Right renal cortex interstitium (tissue), 3 donors: ENCODE data around the gene HOXA3. TPM values are rescaled to one million over a fixed set of nuclear protein-coding genes. Genes with fewer than 3 reads are reported as not detected.

Source experiments
- DNase-seq, 3 donors: peaks; one replicate each; pipeline ENCODE4 v3.0.0-alpha.2; 2013; ENCODE audit warnings: low read depth in 3 of 3, low spot score in 2 of 3
- polyA plus RNA-seq, 3 donors: library from polyadenylated mRNA; unstranded; fragments of 120-200 nt; gene quantifications; one replicate each; pipeline ENCODE4 v1.2.1, GENCODE V29; 2013; ENCODE audit not compliant: insufficient read length in 3 of 3

HOXA3 gene
- polyA plus RNA-seq, 3 donors = 23.7 to 32.8 (median 29.3) TPM

DNA sequence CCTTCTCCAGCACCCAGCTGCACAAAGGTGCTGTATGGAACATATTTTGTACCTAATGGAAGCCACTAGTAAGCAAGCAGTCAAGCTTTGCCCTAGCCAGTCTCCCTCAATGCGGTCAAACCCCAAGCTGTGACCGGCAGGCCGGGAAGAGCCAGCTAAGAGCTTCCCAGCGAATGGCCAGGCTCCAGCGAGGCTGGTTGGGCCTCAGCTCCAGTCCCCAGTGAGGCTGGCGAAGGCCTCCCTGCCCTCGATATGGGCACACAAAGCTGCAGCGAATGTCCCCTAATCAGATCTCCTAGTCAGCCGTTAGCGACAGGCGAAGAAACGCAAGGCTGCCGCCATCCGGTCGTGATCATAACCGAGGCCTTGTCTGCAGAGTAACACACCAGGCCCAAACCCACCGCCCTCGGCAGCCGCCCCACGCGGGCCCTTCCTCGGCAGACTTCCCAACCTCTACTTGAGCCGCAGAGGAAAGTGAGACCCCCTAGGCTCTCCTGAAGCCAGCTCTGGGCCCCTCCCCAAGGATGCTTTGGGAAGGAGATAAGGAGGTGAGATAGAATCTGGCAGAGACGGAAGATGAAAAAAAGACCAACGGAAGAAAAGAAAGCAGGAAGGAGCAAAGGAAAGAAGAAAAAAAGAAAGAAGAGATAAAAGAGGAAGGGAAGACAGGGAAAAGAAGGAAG is 16.0 kb upstream of the HOXA3 start:
- no peak for DNase-seq

DNA sequence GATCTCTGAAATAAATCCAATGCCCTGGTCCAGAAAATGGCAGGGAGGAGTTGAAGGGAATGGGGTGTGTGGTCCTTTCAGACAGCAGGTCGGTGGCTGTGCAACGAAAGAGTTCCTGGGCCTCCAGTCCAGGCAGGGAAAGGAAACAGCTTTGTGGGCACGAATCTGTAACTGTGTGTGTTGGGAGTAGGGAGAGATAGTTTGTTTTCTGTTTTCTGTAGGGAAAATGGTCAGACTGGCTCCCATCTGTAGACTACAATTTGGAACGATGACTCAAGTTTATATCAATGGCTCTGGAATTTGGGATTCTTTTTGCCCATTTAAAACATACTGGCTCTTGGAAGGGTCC is 15.5 kb upstream of the HOXA3 start:
- DNase-seq = no peak

DNA sequence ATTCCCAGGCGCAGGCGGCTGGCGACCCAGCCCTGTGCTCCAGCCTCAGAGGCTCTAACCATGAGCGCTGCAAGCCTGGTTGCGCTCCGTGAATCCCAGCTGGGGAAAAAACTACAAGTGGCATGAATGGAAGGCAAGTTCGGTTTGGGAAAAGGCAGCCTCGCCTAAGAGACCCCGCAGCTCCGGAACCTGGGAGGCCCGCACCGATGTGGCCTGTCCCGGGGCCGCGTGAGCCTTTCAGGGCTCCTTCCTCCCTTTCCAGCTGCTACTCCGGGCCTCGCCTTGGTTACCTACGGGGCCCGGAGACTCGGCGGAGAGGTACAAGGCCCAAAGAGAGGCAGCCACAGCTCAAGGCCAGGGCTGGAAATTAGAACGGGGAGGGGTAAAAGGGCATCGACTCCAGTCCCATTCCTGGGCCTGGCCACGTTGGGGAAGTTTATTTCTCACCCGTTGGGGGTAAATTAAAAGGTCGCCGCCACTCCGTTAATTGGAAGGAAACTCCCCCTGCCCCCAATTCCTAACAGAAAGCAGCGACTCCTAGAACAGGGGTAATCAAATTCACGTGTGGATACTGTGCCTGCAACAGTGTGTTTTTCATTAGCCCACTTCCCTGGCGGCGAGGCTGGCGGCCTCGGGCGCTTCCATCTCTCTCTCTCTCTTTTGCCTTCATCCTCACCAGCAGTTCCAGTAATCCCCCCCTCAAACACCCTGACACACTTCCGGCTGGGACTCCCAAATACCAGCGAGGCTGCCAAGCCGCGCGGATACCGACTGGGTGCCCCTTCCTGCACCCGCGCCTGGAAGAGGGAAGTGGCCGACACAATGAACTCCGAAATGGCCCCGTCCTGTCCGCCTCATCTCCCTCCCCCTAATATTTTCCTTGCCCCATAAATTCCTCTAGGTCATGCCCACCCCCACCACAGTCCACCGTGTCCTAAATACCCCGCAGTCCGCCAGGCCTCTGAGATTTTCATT is 14.4 kb upstream of the HOXA3 start:
- DNase-seq = no peak

DNA sequence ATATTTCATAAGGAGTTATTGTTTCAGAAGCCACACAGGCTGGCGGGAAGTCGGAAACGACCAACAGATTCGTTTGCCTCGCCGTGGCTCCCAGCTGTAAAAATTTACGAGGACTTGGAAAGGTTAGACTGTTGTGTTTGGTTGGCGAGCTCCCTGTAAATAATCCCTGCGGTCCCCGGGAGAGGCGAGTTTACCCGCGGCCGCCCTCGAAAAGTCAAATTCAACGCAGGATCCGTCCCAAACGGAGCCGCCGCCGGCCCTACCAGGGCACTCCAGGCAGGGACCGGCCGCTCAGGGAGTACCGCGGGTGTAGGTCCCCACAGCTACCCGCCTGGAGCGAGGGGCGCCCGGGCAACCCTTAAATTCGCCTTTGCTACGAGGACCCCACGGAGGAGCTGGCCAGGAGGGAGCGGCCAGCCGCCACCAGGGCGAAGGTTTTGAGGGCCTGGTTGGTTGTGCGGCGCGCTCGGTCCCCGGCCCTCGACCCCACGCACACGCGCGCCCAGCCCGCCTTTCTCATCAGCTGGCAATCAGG is 13.7 kb upstream of the HOXA3 start:
- DNase-seq = peak in 1 of 3 donors; percentile 81

DNA sequence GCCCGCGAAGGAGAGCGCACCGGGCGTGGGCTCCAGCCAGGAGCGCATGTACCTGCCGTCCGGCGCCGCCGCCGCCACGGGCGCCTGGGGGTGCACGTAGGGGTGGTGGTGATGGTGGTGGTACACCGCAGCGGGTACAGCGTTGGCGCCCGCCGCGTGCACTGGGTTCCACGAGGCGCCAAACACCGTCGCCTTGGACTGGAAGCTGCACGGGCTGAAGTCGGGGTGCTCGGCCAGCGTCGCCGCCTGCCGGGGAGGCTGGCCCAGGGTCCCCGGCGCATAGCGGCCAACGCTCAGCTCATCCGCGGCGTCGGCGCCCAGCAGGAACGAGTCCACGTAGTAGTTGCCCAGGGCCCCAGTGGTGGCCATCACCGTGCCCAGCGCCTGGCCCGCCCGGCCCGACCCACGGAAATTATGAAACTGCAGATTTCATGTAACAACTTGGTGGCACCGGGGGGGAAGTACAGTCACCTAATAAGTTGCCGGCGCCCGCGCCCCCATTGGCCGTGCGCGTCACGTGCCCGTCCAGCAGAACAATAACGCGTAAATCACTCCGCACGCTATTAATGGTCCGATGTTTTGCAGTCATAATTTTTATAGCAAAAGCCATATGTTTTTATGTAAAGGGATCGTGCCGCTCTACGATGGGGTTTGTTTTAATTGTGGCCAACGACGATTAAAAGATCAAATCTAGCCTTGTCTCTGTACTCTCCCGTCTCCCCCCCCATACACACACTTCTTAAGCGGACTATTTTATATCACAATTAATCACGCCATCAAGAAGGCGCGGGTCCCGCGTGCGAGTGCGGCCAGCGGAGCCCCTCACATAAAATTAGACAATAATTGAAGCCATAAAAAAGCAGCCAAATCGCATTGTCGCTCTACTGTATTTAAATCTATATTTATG is 13.0 kb upstream of the HOXA3 start, which contains the start of gene HOXA9:
HOXA9 (minus strand) TSS at position 449 of the 907 bp plus-strand sequence; CDS start at position 369, 80 bp downstream.
- peak; percentile 88 to 93 (median 91) for DNase-seq

DNA sequence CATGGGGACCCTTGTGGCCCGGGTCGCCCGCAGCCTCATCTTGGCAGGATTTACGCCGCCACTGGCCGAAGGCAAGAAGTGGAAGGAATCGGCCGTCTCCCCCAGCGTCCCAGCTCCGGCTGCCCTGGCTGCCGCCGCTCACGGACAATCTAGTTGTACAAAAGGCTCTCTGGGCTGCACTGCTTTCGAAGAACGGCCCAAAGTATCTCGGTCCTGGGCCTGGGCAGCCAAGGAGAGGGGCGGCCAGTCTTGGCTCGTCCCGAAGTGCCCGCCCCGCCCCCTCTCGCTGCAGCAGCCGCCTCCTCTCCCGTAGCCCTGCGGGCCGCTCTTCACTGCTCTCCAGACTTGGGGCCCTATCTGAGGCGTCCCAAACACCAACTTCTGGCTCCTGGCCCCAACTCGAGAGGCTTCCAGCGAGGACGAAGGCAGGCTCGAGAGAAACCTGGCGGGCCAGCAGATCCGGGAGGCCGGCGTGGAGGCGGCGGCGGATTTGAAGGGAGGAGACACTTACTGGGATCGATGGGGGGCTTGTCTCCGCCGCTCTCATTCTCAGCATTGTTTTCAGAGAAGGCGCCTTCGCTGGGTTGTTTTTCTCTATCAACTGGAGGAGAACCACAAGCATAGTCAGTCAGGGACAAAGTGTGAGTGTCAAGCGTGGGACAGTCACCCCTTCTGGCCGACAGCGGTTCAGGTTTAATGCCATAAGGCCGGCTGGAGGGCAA is 12.1 kb upstream of the HOXA3 start:
- no peak for DNase-seq

DNA sequence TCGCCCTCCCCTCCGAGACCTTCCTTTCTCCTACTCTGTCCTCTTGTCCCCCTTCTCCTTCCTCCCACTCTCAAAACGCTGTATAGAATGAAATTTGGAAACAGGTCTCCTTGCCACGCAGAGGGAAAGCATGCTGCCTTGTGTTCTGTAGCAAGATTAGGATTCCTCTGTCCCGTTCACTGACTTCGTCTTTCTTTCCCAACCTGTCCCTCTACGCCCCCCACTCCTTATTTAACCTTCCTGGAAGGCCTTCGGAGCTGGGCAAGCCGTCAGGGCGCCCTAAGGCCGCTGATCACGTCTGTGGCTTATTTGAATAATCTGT is 11.6 kb upstream of the HOXA3 start:
- DNase-seq = no peak

DNA sequence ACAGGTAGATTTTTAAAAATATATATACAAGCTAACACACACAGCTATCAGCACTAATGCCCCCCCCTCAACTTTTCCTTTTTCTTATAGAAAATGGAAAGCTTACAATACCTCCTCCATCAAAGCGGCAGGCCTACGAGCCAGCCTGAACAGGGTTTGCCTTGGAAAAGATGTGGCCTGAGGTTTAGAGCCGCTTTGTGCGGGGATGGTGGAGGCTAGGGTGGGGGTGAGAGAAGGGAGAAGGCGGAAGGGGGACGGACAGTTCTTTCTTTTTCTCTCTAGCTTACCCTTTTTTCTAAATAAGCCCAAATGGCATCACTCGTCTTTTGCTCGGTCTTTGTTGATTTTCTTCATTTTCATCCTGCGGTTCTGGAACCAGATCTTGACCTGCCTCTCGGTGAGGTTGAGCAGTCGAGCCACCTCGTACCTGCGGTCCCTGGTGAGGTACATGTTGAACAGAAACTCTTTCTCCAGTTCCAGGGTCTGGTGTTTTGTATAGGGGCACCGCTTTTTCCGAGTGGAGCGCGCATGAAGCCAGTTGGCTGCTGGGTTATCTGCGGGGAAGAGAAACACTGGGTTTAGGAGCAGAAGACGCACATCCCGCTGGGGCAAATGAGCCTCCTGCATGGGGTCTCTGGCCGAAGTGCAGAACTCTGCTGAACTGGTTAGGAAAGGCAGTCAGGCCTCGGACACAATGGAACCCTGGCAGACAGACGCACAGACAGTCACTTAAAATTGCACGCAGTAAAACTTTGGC is 11.1 kb upstream of the HOXA3 start:
- DNase-seq = no peak

DNA sequence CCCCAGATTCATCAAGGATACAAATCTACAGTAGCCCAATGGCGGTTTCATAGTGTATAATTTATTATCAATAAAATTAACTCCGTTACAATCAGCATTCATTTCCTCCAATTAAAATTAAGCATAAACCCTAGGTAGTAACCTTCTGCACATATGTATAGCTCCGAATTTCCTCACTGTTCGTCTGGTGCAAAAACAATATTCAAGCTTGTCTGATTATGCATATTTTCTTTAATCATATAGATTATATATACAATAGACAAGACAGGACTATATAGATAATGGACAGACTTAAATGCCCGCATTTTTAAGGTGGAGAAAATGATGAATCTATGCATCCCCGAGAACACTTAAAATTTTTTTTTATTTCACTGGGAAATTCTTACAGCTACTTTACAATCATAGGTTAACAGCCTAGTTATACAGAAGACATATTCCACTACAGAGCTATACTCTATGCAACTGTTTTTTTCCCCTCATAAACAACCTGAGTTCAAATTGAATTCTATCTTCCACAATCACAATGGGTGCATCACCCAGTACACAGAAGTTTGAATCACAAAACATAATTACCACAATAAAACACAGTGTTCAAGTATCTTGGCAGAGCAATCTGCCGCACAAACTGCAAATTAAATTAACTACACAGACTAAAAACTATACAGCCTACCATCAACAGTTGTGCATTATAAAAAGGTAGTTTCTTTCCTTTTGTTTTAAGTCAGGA is 10.3 kb upstream of the HOXA3 start:
- no peak for DNase-seq

DNA sequence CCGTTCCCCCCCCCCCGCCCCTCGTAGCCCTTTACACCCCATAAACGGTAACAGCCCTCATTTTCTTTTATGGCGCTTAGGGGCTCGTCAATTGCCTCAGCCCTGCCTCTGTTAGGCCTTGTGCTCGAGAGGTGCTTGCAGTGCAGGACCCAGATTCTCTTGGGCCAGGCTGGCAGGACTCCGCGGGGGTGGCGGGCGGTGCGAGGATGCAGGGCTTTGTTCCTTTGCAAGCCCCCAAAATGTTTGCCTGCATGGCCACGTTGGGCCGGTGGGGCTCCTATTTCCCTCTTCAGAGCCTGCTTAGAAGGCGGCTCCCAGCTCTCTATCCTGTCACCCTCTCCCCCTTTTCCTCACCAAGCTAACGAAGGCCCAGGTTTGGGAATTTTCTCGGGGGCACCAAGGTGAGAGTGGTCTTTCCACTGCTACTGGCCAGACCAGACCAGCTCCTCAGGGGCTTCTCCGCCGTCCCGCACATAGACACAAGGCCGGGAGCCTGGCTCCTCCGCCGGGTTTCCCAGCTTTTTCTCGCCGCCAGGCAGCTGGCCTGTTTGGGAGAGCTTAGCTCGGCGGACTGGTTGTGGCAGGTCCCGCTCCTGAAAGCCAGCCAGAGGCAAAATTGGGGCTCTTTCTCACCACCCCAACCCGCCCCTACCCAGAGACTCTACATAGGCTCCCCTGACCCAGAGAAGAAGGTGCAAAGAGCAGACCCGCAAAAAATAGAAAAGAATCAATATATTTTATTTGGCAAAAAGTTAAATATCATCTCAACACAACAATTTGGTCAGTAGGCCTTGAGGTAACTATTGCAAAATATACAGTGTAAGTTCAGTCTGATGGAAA is 9.6 kb upstream of the HOXA3 start:
- no peak for DNase-seq

DNA sequence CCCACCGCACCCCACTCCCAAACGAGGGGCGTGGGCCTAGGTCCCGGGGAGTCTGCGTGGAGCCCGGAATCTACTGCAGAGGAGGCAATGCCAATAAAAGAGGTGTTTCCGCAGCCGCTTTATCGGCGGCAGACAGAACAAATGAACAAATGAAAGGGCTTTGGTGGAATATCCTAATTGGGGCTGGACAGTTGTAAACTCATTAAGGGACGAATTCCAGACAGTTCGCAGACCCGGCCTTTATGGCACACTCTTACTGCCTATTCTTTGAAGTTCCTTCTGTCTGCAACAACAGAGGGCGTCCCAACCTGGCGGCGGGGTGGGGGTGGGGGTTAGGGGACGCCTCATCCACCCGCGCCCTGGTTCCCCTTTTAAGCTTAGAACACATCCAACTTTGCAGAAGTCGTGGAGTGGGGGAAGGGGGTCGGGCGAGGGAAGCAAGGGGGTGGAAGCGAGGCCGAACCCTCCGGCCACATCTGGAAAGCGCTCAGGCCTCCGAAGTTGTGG is 8.9 kb upstream of the HOXA3 start:
- DNase-seq = no peak

DNA sequence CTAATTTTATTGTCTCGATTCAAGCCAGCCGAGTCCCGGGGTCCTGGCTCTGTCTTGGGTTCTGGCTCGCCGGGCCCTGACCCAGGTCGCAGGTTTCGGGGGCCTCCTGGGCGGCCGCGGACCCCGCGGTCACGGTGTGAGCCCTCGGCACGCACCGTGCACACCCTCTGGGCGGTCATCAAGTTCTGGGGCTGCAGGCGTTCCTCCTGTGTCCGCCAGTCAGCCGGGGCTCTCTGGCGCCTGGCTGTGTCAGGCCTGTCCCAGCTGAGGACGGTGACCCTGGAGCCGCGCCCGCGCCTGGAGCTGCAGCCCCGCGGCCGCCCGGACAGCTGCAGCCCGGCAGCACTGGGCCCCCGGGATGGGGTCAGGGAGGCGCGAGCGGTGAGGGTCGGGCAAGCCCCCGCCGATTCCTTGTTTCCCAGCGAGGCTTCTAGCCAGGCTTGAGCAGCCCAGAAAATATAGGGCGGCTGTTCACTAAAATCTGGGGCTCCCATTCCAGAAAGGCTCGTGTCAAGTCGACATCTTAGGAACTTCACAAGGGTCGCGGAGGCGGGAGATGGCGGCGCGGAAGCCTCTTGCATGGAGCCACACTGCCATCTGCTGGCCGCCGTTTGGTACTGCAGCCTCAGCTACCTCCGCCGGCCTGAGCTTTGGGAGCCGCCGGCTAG is 8.3 kb upstream of the HOXA3 start:
- DNase-seq = peak in 2 of 3 donors; percentile 88 to 91

DNA sequence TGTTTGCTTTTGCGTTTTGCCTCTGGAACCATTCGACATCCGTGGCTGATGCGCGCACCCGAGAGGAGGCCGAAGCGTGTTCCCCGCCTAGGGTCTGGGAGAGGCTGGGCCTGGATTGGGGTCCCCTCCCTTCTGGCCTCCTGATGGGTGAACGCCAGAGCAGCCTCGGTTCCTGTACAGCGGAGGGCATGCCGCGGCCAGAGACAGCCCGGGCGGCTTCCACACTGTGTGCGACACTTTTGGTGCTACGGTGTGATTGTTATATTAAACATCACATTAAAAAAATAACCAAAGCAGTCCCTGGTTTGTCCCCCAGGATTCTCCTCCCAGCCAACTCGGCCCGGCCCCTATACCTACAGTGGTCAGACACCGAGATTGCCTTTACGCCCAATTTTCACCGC is 7.8 kb upstream of the HOXA3 start:
- no peak for DNase-seq

DNA sequence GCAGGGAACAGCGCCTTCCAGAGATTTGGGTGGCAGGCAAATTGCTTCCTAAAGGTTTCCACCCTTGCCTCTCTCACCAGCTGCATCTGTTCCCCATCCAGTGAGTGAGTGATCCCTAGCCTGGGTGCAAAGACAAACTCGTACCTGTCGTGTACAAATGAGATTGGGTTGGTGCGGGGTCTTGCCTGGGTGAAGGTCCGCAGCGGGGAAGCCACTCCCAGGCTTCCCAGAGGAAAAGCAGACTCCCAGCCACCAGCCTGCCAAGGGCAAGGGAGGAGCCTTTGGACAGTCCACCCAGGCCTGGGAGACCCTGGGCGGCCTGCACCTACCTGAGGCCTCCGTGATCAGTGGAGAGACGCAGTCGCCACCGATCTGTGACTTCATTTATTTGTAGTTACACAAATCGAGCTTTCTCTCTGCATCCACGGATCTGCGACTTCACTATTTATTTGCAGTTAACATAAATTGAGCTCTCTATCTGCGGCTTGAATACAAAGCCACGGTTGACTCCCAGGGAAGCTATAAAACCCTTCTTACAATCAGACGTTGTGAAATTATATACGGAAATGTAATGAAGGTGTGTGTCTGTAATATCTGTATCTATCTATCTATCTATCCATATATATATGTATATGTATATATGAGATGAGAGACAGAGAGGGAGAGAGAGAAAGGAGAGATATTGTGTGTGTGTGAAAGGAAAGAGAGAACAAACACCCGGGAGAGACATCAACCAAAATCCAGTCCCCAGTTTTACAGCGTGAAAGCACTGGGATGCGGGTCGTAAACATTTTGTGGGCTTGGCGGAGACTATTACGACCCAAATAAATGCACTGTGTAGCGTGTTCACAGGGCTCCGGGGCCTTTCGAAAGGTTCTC is 7.1 kb upstream of the HOXA3 start:
- no peak for DNase-seq

DNA sequence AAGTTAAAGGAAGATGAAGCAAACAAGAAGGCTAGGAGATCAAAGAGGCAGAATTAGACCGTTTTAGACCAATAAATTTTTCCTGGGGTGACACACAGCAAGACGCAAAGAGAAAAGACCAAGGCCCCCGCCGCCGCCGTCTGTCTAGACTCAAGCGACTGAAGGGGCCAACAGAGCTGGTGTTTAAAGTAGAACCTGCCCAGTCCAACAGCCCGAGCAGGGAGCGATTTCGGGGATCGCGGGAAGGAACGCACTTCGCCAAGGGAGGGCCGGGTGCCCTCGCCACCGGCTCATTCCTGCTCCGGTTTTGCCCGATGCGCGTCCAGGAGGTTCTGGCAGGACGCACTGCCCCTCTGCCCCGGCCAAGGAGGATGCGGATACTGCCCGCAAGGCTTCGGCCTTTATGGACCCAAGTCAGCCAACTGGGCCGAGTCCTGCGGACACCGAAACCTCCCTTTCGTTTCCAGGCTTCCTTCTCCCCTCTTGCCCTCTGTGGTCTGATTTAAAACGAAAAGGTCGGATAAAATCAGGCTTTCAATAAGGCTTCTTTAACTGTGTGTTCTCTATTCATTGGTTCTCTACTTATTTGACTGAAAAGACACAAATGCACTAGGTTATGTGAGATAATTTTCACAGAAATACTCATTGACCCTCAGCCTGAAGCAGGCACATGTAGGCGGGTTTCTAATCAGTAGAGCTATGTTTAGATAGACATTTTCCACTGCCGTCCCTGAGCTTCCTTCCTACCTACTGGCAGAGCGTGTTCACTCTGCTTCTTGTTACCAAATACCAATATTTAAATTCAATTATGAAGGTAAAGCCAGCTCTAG is 6.3 kb upstream of the HOXA3 start:
- DNase-seq = no peak
